ENCODE measurements around the gene SRCAP.

DNA sequence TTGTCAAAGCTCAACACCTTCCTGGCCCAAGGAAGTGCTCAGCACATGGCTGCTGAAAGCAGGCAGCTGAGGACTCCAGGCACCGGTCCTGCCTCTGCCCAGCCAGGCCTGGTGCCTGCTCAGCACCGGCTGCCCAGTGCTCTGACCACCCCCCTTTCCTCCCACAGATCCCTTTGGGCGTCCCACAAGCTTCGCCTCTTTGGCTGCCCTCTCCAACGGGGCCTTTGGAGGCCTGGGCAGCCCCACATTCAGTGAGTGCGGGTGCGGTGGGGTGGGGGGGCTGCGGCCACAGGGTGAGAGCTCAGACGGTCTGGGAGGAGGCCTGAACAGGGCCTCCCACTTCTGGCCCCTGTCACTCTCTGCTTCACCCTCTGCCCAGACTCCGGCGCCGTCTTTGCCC lies 30.6 kb upstream of the SRCAP start:
- TF ChIP-seq, protein P1, sequence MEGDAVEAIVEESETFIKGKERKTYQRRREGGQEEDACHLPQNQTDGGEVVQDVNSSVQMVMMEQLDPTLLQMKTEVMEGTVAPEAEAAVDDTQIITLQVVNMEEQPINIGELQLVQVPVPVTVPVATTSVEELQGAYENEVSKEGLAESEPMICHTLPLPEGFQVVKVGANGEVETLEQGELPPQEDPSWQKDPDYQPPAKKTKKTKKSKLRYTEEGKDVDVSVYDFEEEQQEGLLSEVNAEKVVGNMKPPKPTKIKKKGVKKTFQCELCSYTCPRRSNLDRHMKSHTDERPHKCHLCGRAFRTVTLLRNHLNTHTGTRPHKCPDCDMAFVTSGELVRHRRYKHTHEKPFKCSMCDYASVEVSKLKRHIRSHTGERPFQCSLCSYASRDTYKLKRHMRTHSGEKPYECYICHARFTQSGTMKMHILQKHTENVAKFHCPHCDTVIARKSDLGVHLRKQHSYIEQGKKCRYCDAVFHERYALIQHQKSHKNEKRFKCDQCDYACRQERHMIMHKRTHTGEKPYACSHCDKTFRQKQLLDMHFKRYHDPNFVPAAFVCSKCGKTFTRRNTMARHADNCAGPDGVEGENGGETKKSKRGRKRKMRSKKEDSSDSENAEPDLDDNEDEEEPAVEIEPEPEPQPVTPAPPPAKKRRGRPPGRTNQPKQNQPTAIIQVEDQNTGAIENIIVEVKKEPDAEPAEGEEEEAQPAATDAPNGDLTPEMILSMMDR (IDR thresholded peaks at IDR 0.05), result no peak
- TF ChIP-seq EP300 (IDR thresholded peaks at IDR 0.05), result no peak
